ENCODE data around the gene CLDN10.
"Not testable (repeated sequence)": the region's sequence is repeated elsewhere in the genome, so short reads cannot be mapped to it uniquely, and the experiment has no call there.

CLDN10 gene

GRCh38 chr13:95541308-95541707 lies 11.2 kb upstream of the CLDN10 start:
- DNase-seq (ENCODE audit: low spot score), result no peak

DNA sequence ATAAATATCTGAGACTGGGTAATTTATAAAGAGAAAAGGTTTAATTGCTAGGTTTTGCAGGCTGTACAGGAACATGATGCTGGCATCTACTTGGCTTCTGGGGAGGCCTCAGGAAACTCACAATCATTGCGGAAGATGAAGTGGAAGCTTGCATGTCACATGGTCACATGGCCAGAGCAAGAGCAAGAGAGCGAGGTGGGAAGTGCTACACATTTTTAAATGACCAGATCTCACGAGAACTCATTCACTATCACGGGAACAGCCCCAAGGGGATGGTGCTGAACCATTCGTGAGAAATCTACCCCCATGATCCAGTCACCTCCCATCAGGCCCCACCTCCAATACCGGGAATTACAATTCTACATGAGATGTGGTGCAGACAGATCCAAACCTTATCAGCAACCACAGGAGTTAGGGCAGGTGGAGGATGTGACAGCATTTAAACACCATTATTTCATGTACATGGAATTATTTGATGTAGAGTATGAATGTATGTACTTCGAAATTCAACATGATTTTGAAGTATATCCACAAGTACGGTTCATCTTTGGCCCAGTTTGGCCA lies 10.5 kb upstream of the CLDN10 start:
- DNase-seq (ENCODE audit: low spot score), result no peak

DNA sequence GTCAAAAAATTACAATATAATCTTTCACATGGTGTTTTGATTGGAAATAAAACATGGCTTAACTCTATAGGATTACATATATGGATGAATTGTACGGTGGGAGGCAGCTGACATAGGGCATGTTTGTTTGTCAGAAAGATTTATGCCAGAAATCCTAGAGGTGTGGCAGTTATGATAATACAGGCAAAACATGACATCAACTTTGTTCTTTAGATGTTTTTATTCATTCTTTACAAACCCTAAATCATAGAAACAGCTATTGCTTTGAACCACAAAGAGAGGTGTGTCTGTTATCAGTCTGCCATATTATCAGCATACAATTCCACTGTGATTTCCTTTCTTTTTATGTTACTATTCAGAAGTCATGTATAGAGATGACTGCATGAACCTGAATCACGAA lies 8.2 kb upstream of the CLDN10 start:
- DNase-seq (ENCODE audit: low spot score), result no peak

GRCh38 chr13:95546919-95547318 lies 5.6 kb upstream of the CLDN10 start:
- no peak for DNase-seq (ENCODE audit: low spot score)

GRCh38 chr13:95547531-95548167 lies 4.9 kb upstream of the CLDN10 start:
- DNase-seq (ENCODE audit: low spot score), result no peak

GRCh38 chr13:95552208-95552538 lies 347 bp upstream of the CLDN10 start:
- no peak for DNase-seq (ENCODE audit: low spot score)

DNA sequence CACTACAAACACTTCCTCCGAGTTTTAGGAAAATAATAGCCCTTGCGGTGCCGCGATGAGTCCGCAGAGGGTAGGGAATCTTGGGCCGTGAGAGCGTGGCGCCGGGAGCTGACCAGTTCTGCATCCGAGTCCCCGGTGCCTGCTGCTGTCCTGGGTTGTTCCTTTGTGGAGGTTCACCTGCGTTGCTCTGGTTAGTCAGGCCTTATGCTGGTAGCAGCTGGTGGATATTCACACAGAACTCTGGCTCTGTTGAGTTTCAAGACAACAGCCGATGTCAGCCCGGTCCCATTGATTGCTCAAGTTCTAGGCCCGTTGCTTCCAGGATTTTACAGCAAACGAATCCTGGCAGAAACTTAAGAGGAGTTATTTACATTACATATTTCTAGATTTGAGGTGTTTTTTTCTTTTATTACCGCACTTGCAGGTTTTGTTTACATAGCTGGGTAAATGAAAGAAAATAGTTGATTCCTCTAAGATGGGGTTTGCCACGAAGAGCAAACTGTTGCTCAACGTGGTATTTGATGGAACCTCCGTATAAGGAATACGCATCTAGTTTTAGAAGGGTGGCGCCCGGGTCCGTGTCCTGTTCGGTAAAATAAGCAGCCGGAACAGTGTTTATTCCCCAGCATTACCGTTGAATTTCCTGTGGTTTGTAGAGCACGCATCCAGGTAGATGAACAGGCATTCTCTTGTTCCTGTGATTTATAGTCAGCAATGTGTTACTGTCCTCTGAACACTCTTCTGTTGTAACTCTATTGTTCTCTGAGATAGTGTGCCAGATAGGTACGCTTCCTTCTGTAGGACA lies 1.3 kb downstream of the CLDN10 start:
- no peak for DNase-seq (ENCODE audit: low spot score)

- no peak for DNase-seq (ENCODE audit: low spot score)
Measured at GRCh38 chr13:95557013-95557412, 4.5 kb downstream of the CLDN10 start.

DNA sequence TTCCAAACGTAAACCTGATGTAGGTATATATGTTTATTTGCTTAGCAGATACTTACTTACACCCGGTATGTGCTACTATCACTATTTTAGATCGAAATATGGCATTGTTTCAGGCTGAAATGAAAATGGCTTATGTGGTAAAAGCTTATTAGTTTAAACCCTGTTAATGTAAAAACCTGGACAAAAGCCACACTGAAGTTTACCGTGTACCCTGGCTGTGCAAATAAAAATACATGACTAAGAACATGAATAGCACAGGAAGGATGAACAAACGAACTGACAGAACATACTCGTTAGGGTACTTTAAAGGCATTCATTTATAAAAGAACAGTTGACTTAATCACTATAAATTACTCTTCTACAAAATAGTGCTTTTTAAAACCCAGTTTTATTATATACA lies 6.6 kb downstream of the CLDN10 start:
- DNase-seq (ENCODE audit: low spot score), result no peak

- no peak for DNase-seq (ENCODE audit: low spot score)
Measured at GRCh38 chr13:95560387-95560786, 7.9 kb downstream of the CLDN10 start.

GRCh38 chr13:95564091-95564490 lies 11.6 kb downstream of the CLDN10 start:
- peak; percentile 15 for DNase-seq (ENCODE audit: low spot score)

- DNase-seq (ENCODE audit: low spot score), result no peak
Measured at GRCh38 chr13:95564733-95565291, 12.3 kb downstream of the CLDN10 start.

- not testable (repeated sequence) for DNase-seq (ENCODE audit: low spot score)
Measured at GRCh38 chr13:95565758-95566157, 13.2 kb downstream of the CLDN10 start.

GRCh38 chr13:95568131-95568530 lies 15.6 kb downstream of the CLDN10 start:
- no peak for DNase-seq (ENCODE audit: low spot score)

- no peak for DNase-seq (ENCODE audit: low spot score)
Measured at GRCh38 chr13:95570016-95570415, 17.5 kb downstream of the CLDN10 start.

DNA sequence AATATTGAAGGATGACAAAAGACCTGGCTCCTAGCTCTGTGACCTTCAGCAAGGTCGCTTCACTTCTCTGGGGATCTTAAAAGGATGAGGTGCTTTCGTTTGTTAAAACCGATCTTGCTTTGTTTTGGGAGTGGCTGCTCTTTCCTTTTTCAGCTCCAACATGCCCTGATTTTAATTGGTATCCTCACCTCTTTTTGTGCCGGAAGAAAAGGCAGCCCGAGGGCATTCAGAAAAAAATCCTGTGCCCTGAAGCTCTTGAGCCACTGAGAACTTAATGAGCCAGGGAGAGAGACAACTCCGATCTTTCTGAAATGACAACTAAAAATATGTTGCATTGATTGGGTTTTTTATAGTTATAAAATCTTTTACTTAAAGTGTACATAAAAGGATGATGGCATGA lies 19.4 kb downstream of the CLDN10 start:
- no peak for DNase-seq (ENCODE audit: low spot score)

- DNase-seq (ENCODE audit: low spot score), result no peak
Measured at GRCh38 chr13:95573221-95573620, 20.7 kb downstream of the CLDN10 start.

- no peak for DNase-seq (ENCODE audit: low spot score)
Measured at GRCh38 chr13:95579303-95579702, 26.8 kb downstream of the CLDN10 start.

GRCh38 chr13:95585867-95586266 lies 33.3 kb downstream of the CLDN10 start:
- DNase-seq (ENCODE audit: low spot score), result no peak

DNA sequence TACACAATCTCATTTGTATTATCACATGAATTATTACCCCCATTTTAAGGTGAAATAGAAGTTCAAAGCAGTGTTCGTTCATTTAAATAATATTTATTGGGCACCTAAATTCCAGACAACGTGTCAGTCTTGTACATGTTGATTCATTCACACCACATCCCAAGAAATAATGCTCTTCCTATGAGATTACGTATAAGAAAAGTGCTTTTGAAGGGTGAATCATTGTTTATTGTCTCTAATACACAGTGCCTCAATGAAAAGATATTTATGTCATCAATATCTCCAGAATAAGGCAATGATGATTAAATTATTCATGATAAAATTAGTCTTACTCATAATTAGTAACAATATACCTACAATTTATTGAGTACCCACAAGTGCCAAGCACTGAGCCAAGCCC lies 35.6 kb downstream of the CLDN10 start:
- no peak for DNase-seq (ENCODE audit: low spot score)

- no peak for DNase-seq (ENCODE audit: low spot score)
Measured at GRCh38 chr13:95588721-95589120, 36.2 kb downstream of the CLDN10 start.

- DNase-seq (ENCODE audit: low spot score), result no peak
Measured at GRCh38 chr13:95593462-95593861, 40.9 kb downstream of the CLDN10 start.

DNA sequence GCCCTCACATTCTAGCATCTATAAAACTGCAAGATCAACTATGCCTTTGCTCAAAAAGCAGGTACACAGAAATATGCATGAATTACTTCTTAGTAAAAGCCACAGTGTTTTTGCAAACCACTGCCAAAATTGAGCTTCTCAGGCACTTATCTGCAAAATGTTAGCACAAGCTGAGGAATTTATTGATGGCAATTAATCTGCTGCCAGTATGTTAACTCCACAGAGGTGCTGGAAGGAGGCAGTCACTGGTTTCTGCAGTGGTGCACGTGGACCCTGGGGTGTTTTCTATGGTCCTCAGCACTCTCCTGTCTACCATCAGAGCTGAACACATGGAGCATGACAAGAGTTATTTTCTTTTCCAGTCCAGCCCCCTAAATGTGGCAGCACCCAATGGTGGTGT lies 44.2 kb downstream of the CLDN10 start:
- DNase-seq (ENCODE audit: low spot score), result no peak

Measured in RKO (cell line).